Left lobe of liver (tissue), 2 donors: ENCODE data around the gene DDX1. TPM values are rescaled to one million over a fixed set of nuclear protein-coding genes. Genes with fewer than 3 reads are reported as not detected.
"Not testable (repeated sequence)": the region's sequence is repeated elsewhere in the genome, so short reads cannot be mapped to it uniquely, and the experiment has no call there.

Source experiments
- ATAC-seq: fragments of 200-7000 bp; cut with Tn5 transposase; one replicate; pipeline ENCODE4 v1.9.1; 2020; ENCODE audit warnings: mild to moderate bottlenecking, moderate library complexity
- DNase-seq: peaks from one replicate; pipeline ENCODE4 v3.0.0-alpha.2; 2020; ENCODE audit warnings: low spot score
- total RNA-seq: library from RNA; stranded (reverse); gene quantifications from one replicate; pipeline ENCODE4 v1.2.1, GENCODE V29; 2021
- donor health status: DM: no; HTN: no; CAD: no; lungs with moderate emphysema.
- donor health status: DM: no; HTN: yes; CAD: no.

DDX1 gene
- total RNA-seq, 1 donor from 2014 or later, result 33.0 TPM

DNA sequence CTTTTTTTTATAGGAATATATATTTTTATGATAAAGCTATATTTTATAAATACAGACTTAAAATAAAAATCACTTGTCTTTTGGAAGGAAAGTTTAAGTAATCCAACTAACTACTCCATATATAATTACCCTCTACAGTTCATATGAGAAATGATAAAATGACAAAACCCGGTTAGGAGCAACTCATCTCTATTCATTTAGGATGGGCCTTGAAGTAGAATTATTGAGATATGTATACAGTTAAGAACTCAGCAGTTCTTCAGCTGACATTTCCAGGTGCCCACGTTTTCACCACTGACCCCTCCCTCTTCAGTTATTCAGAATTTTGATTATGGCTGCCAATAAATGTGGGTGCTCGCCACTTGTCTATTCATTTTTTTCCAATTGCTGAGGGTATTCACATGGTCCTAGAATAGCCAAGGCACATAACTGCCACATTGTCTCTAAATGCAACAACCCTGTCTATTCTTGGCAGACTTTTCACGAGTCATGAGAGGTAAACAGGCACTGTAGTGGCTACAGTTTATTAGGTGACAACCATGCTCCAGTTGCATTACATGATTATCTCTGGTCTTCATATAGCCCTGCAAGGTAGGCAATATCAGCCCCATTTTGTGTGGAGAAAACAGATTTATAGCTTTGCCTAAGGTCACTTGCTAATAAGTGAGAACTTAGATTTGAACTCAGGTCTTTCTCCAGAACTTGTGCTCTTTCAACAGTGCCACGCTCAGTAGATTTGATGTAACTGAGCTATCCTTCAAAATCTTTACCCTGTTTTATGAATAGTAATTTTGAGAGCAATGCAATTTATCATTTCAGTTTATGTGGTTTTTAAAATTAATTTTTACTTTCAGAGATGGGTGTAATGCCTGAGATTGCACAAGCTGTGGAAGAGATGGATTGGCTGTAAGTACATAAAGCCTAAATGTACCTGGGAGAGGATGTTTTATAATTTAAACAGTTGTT lies 2.9 kb downstream of the DDX1 start:
- DNase-seq, result no peak
- no peak for ATAC-seq

DNA sequence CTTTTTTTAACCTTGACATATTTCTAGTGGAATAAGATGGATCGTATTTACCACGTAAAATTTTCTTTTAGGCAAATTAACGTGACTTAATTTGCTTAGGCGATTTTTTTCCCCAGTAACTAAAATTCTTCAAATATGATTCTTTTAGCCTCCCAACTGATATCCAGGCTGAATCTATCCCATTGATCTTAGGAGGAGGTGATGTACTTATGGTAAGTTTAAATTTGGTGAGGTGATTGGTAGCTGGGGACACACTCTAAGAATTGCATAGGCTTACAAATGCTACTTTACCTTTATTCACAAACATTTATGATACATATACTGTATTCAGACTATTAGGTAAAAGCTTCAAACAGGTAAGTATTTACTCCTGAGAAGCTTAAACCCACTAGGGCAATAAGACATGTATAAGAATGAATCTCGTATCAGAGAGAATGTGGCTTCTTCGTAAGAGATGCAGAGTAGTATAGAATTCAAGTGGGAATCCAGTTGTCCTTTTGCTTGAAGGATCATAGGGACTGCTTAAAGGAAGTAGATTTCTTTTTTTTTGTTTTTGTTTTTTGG lies 3.8 kb downstream of the DDX1 start:
- DNase-seq (no peak), ATAC-seq (no peak)

DNA sequence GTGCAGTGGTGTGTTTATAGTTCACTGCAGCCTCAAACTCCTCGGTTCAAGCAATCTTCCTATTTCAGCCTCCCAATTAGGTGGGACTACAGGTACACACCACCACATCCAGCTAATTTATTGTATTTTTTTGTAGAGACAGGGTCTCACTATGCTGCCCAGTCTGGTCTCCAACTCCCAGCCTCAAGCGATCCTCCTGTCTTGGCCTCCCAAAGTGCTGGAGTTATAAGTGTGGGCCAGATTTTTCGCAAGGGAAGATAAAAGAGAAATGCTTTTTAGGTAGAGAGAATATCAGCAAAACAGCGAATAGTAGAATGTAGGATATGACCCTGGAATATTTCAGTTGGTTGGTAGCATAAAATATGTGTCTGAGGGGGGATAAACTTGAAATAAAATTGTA lies 4.3 kb downstream of the DDX1 start:
- DNase-seq (no peak), ATAC-seq (no peak)

DNA sequence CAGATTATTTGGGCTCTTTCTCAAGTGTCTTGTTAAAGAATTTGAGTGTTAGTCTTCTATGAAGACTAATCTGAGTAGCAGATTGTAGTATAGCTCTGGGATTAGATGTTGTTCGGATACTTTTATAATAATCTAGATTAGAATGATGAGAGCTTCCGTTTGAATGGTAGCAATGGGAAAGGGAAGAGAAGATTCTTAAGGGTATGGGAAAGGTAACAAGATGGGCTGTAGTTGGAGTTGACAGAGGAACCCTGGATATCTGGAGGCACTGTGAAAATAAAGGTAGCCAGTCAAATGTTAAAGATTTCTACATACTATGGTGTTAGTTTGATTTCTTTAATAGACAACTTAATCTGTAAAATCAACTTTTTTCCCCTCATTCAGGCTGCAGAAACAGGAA lies 4.7 kb downstream of the DDX1 start:
- no peak for ATAC-seq
- DNase-seq, result no peak

DNA sequence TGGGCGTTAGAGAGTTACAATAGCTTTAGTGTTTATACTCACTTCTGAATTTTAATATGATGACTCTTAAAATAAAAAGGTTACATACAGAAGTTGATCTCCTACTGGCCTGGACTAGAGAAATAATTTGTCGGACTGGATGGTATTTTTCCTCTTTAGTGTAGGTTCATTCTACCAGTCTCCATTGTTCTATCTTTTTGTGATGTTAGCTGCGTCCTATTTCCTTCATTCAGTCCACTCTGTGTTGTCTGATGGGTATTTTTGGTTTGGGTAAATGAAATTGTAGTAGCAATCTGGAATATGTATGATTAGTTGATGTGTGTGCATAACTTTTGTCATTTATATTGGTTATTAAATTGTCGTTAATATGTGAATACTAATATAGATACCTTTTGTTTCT lies 5.3 kb downstream of the DDX1 start:
- DNase-seq (no peak), ATAC-seq (no peak)

DNA sequence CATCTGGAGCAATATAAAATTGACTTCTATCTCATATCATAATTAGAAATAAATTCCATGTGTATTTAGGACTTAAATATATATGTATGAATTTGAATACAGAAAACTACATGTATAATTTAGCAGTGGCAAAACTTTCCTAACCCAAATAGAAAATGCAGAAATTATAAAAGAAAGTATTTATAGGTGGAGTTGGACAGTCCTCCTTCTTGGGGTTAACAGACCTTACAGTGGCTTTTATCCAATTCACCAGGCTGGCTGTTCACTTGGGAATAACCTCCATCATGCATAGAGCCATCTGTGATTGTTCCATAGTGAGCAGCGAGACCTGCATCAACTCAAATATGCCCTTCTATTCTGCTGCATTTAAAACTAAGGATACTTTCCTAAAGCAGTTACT lies 8.3 kb downstream of the DDX1 start:
- DNase-seq, result no peak
- no peak for ATAC-seq

DNA sequence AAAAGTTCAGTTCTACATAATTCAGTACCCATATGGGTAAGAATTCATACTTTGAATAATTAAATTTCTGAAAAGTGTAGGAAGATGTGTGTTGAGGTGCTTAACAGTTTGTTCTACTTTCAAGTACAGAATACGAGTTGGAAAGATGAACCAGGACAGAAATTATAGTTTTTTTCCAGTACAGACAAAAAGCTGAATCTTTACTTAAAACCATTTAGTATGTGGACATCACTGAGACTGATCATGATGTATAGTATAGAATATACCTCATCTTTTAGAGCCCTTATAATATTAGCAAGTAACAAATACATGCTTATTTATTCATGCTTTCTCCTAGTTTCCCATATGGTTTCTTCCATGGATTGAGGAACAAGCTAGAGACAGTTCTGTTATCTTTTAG lies 10.0 kb downstream of the DDX1 start:
- DNase-seq (no peak), ATAC-seq (no peak)

DNA sequence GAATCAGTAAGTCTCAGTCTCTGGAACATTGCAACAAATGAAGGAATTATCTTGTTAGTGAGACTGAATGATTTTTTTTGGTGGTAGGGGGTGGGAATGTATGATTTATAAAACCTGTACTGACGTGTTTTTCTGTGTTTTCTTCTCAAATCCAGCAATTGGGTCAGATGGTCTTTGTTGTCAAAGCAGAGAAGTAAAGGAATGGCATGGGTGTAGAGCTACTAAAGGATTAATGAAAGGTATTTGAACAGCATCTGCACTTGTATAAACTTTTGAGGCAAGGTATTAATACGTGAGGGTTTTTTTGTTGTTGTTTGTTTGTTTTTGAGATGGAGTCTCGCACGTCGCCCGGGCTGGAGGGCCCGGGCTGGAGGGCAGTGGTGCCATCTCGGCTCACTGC lies 10.7 kb downstream of the DDX1 start:
- DNase-seq (no peak), ATAC-seq (no peak)

DNA sequence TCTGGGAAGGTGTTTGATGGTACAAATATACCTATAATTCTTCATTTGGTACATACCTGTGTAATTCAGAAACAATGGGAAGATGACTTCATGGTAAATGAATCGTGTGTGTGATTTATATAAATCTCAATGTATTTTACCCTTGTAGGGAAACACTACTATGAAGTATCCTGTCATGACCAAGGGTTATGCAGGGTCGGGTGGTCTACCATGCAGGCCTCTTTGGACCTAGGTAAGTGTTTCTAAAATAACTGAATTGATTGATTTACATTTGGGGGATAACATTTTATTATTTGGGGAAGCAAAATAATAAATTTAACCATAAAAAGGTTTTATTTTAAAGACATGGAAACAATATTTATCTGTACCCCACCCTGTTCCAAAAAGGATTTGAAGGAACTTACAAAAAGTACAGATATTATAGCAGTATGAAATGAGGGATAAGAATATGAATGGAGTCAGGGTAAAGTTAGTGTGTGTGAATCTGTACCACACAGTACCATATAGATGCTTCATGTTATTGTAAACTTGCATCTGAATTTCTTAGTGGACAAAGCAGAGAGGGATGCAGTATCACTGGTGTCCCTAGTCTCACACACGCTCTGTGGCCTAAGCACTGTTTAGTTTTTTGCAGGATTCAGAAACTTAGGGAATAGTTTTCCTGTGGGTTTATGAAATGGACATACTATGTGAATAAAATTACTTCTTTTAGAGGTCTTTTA lies 11.5 kb downstream of the DDX1 start:
- no peak for ATAC-seq

DNA sequence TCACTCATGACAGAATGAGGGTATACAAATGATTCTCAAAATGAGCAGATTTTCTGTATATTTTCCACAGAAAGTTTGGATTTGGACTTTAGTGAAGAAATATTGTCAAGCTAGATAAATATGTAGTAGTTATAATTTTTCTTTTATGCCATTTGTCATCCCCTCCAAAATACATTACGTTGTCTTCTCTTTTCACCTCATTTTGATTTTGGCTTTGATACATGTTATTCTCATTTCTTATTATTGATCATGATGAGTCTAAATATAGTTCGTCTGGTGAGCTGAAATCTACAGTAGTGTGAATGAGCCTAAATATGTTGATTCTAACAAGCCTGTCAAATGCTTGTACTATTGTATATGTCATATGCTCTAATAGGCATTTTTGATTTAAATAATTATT lies 12.3 kb downstream of the DDX1 start:
- no peak for ATAC-seq
- no peak for DNase-seq

More for the DNA sequence above, 11.5 kb downstream of the DDX1 start:
- DNase-seq, result no peak

DNA sequence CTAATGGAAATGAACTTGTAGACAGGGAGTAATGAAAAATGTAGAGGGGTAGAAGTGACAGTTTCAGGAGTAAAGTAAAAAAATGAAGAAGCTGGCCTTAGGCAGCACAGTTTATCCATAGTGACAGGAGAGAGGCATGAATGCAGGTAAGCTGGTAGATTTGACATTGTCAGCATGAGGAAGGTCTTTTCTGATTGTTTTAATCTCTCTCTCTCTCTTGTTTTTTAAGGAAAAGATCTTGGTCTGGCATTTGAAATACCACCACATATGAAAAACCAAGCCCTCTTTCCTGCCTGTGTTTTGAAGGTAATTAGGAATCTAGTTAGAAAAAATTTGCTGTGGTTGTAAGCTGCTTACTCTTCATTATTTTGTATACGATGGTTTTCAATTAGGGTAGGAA lies 14.1 kb downstream of the DDX1 start:
- ATAC-seq (no peak), DNase-seq (no peak)

DNA sequence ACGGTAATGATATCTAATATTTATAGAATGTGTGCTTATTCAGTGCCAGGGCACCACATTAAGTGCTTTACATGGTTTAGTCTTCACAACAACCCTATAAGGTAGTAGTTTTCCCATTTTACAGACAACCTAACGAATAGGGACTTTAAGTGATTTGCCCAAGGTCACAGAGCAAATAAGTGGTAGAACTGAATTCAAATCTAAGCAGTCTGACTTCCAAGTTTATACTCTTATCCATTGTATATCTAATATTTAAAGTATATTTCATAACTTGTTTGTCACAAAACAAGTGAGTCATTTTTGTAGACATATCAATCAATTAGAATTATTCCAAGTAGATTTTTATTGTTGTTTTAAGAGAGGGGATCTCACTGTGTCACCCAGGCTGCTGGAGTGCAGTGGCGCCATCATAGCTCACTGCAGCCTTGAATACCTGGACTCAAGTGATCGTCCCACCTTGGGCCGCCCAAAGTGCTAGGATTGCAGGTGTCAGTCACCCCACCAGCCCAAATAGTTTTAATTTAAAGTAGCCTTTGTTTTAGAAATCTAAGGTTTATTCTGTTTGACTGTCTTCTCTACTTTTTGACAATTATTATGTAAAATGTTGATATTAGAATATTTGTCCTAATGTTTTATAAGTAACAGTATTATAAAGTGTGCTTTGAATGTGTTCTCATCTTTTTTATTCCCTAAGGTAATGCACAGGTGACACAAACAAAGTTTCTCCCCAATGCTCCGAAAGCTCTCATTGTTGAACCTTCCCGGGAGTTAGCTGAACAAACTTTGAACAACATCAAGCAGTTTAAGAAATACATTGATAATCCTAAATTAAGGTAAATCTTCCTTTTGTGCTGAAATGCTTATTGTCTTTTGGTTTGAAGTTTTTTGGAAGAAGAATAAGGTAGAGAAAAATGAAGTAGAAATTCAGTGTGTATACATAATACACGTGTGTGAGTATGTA lies 15.1 kb downstream of the DDX1 start:
- no peak for ATAC-seq
- no peak for DNase-seq

DNA sequence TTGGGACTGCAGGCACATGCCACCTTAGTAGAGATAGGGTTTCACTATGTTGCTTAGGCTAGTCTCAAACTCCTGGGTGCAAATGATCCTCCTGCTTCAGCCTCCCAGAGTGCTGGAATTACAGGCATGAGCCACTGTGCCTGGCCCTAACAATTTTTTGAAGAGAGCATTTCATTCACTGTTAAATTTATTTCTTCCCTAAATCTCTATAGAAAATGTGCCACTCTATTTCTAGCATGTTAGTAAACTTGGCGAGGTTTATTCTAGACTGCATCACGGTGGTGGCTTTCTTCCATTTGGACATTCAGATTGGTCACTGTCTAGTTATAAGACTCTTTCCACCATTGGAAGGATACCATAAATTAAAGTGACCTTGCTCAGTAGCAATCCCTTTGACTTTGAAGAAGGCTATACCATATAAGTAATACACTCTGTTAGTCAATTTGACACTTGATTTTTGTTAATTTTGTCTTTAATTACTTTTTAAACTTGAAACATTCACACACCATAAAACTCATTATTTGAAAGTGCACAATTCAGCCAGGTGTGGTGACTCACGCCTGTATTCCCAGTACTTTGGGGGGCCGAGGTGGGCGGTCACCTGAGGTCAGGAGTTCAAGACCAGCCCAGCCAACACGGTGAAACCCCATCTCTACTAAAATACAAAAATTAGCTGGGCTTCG lies 16.2 kb downstream of the DDX1 start:
- no peak for ATAC-seq
- DNase-seq, result no peak

DNA sequence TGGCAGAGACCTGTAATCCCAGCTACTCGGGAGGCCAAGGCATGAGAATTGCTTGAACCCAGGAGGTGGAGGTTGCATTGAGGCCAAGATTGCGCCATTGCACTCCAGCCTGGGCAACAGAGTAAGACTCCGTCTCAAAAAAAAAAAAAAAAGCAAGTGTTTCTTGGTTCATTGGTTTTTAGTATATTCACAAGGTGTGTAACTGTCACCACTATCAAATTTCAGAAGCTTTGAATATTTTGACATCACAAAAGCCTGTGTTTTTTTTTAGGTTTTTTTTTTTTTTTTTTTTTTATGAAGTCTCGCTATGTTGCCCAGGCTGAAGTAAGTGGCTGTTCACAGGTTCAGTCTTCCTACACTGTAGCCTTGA lies 16.7 kb downstream of the DDX1 start:
- DNase-seq (no peak), ATAC-seq (no peak)

DNA sequence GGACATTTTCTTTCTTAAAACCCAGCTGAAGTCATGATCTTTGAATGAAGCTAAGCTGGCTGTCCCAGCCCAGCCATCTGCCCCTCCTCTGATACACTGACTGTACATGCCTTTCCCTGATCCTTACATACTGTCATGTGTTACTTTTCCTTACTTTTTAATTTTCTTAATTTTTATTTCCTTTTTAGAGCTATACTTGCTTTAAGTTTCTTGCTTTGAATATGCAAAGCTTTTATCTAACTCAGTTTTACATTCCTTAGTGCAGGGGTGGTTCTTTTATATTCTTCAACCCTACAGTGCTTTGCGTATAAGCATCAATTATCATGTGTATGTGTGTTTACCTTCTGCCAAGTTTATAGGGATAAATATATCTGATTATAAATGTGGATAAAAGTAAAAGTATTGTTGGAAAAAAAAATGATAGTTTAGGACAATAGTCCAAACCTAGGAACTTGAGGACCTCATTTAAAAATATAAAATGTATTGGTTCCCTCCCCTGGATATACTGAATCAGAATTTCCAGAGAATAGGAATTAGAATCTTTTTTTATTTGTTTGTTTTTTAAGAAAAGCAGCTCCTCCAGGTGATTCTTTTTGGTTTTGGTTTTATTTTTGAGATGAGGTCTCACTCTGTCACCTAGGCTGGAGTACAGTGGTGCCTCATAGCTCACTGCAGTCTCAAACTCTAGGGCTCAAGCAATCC lies 17.8 kb downstream of the DDX1 start:
- ATAC-seq (no peak), DNase-seq (no peak)

DNA sequence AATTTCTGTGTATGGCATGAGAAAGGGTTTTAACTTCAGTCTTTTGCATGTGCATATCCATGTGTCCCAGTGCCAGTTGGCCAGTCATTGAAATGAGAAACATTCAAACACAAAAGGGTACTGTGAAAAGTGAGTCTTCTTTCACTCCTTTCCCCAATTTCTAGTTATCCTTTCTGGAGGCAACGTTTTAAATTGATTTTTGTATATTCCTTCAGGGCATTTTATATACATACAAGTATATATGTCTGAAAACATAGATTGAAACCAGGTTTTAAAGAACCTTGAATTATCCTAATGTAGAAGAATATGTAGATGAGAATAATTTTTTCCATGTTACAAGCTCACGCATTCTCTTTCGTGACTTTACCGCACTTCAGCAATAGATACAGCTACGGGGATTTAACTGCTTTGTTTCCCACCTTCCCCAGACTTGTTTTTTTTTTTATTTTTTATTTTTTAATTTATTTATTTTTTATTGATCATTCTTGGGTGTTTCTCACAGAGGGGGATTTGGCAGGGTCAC lies 18.8 kb downstream of the DDX1 start:
- no peak for ATAC-seq
- DNase-seq, result no peak

DNA sequence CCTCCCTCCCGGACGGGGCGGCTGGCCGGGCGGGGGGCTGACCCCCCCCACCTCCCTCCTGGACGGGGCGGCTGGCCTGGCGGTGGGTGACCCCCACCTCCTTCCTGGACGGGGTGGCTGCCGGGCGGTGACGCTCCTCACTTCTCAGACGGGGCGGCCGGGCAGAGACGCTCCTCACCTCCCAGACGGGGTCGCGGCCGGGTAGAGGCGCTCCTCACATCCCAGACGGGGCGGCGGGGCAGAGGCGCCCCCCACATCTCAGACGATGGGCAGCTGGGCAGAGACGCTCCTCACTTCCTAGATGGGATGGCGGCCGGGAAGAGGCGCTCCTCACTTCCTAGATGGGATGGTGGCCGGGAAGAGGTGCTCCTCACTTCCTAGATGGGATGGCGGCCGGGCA lies 20.4 kb downstream of the DDX1 start:
- ATAC-seq, DNase-seq: not testable (repeated sequence)

DNA sequence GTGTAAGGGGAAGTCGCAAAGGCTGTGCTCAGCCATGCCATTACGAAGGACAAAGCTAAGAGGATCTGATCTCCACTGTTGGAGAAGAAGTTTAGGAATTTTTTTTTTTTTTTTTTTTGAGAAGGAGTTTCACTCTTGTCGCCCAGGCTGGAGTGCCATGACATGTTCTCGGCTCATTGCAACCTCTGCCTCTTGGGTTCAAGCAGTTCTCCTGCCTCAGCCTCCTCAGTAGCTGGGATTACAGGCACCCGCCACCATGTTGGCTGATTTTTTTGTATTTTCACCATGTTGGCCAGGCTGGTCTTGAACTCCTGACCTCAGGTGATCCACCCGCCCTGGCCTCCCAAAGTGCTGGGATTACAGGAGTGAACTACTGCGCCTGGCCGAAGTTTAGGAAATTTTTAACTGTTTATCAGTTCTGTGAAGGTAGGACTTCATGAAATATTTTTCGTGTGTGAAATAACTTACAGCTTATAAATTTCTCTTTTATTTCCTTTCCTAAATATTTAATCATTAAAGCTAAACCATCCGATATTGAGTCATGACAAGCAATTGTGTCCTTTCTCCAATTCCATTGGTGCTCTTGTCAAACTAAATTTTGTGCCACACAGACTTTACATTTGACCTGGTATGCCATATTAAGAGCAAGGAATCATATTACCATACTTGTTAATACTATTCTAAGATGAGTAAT lies 22.2 kb downstream of the DDX1 start:
- DNase-seq (no peak), ATAC-seq (no peak)
